Endothelial cell of umbilical vein (primary cell): Measurements from ENCODE around the gene CNN2.

ENCODE experiments used
- EZH2 ChIP-seq: IDR thresholded peaks from 2 replicates; pipeline ENCODE4 v1.6.1; 2012; ENCODE audit warnings: borderline replicate concordance, low read depth, mild to moderate bottlenecking, moderate library complexity, low read length, inconsistent platforms; ENCODE audit not compliant: severe bottlenecking
- FOS ChIP-seq: IDR thresholded peaks from 2 replicates; pipeline ENCODE4 v1.6.1; 2011; ENCODE audit warnings: mild to moderate bottlenecking, low read length, moderate library complexity, borderline replicate concordance; ENCODE audit not compliant: insufficient read depth
- GATA2 ChIP-seq: IDR thresholded peaks from 2 replicates; pipeline ENCODE4 v1.7.0; 2011; ENCODE audit warnings: low read depth, mild to moderate bottlenecking, moderate library complexity, mixed read lengths, low read length; ENCODE audit not compliant: insufficient read length, insufficient read depth
- JUN ChIP-seq: IDR thresholded peaks from 2 replicates; pipeline ENCODE4 v1.6.1; 2011; ENCODE audit warnings: borderline replicate concordance, low read depth; ENCODE audit not compliant: insufficient read length, insufficient read depth
- MYC ChIP-seq: IDR thresholded peaks from one replicate; pipeline ENCODE4 v1.6.1; 2011; ENCODE audit warnings: mild to moderate bottlenecking, low read depth, low read length
- POLR2A ChIP-seq: IDR thresholded peaks from 2 replicates; pipeline ENCODE4 v1.6.1; 2012; ENCODE audit warnings: low read depth, mild to moderate bottlenecking, control low read depth, low read length
- POLR2AphosphoS5 ChIP-seq: IDR thresholded peaks from 2 replicates; pipeline ENCODE4 v1.6.1; 2012; ENCODE audit warnings: low read depth, mild to moderate bottlenecking, control low read depth, low read length, moderate library complexity; ENCODE audit not compliant: insufficient read depth
- TF ChIP-seq, protein P1 (sequence below), 2 donors: IDR thresholded peaks; 1 replicate in 1 of 2; 2 replicates in 1 of 2; pipeline ENCODE4 v1.5.1; 2011; ENCODE audit warnings: low read length in 2 of 2, mild to moderate bottlenecking in 2 of 2, moderate library complexity in 2 of 2, control low read depth in 1 of 2, inconsistent platforms in 1 of 2, low read depth in 1 of 2; ENCODE audit not compliant: insufficient read depth in 1 of 2; ENCODE audit errors: extremely low read depth in 1 of 2
- TF ChIP-seq, protein P2 (sequence below): IDR thresholded peaks from 2 replicates; pipeline ENCODE4 v1.6.1; 2011; ENCODE audit not compliant: insufficient read depth, insufficient read length

DNA sequence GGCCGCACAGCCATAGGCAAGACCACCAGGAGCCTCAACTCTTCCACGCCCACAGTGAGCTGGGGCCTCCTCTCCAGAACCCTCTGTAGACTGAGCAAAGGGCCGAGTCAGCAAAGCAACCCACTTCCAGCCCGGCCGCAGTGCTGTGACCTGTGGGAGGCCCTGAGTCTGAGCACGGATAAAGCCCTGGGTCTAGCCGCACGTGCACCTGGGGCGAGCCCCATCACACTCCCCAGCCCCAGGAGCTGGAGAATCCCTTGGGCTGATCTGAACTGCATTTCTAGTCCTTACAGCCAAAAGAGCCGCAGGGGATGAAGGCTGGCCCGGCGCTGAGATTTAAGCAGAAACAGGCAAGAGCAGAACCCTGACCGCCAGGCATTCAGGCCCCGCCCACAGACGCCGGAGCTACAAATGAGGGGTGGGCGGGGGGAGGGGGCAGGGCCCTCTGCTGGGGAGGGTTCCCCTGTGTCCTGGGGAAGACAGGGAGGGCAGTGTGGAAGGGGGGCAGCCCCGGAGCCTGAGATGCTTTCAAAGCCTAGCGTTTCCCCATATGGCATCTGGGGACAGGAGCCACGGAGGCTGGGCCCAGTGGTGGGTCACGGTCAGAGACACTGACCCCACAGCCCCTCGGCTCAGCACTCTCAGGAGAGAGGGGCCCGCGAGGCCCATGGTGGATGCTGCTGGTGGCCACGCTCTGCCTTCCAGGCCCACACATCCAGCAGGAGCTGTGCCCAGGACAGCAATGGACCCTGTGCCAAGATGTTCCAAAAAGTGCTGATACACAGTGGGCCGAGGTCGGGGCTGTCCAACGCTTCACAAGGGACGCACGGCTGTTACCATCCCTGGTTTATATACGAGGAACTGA lies 10.4 kb upstream of the CNN2 start:
- TF ChIP-seq, protein P1, sequence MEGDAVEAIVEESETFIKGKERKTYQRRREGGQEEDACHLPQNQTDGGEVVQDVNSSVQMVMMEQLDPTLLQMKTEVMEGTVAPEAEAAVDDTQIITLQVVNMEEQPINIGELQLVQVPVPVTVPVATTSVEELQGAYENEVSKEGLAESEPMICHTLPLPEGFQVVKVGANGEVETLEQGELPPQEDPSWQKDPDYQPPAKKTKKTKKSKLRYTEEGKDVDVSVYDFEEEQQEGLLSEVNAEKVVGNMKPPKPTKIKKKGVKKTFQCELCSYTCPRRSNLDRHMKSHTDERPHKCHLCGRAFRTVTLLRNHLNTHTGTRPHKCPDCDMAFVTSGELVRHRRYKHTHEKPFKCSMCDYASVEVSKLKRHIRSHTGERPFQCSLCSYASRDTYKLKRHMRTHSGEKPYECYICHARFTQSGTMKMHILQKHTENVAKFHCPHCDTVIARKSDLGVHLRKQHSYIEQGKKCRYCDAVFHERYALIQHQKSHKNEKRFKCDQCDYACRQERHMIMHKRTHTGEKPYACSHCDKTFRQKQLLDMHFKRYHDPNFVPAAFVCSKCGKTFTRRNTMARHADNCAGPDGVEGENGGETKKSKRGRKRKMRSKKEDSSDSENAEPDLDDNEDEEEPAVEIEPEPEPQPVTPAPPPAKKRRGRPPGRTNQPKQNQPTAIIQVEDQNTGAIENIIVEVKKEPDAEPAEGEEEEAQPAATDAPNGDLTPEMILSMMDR (IDR thresholded peaks at IDR 0.05; ENCODE audit: extremely low read depth in 1 of 2, insufficient read depth in 1 of 2, low read depth in 1 of 2, low read length in 2 of 2): no peak
- no peak for TF ChIP-seq POLR2AphosphoS5
- TF ChIP-seq POLR2A: no peak
- no peak for TF ChIP-seq EZH2
- TF ChIP-seq, protein P2, sequence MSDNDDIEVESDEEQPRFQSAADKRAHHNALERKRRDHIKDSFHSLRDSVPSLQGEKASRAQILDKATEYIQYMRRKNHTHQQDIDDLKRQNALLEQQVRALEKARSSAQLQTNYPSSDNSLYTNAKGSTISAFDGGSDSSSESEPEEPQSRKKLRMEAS: no peak
- TF ChIP-seq JUN: no peak
- TF ChIP-seq GATA2: no peak
- no peak for TF ChIP-seq MYC
- TF ChIP-seq FOS: no peak
